GM21576 (cell line): ENCODE results near the gene GPC3.

ENCODE experiments used
- ATAC-seq: cut with Tn5 transposase; IDR thresholded peaks from one replicate; pipeline ENCODE4 v1.9.1; 2021; ENCODE audit warnings: mild to moderate bottlenecking, moderate library complexity; ENCODE audit not compliant: unreplicated experiment

Gene GPC3

DNA sequence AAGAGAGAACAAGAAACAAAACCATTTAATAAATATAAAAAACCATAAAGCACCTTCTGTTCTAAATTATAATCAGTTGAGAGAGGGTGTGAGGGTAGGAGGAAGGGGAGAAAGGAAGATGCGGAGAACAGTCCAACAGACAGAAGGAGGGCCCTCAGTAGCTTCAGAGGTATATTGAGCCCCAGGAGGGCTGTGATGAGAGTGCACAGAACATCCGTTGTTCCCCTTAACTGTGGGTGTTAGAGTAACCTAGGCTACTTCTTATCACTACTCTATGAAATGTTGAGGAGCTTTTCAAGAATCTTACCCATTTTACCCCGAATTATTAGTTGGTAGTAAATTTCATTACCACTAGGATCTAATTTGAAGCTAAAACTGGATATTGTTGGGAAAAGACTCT, 13.8 kb downstream of the GPC3 start:
- ATAC-seq, result no peak

DNA sequence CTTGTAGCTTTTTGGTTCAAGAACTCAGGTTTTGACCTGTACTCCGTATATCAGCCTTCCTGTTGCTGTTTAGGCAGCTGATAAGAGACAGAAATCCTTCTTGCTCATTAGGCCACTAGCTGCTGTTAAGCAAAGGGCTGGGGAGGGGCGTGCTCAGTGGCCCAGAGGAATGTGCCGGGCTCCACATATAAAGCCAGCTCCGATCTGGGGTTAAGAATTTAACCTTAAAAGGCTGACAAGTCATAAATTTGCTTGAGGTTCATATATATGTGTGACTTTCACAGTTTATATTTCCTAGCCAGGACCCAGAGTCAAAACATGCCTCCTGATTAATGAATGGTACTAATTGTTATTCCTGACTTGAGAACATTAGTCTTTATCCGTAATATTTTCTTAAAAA, 15.3 kb downstream of the GPC3 start:
- no peak for ATAC-seq

DNA sequence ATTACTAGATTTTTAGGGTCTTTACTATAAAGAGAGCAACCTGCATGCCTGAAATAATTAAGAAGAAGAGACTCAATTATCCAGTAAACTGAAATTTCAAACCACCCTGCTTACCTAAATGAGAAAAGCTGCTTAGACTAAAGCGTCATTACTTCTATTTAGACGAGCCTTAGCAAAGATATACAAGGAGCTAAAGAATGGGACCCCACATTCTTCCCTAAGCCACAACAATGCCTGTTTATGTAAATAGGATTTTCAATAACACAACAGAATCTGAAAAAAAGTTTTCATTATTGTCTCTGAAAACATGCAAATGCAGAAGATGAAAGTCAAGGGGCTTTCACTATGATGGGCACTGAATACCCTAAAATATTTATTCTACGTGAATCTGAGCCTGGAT, 16.2 kb downstream of the GPC3 start:
- ATAC-seq, result no peak

DNA sequence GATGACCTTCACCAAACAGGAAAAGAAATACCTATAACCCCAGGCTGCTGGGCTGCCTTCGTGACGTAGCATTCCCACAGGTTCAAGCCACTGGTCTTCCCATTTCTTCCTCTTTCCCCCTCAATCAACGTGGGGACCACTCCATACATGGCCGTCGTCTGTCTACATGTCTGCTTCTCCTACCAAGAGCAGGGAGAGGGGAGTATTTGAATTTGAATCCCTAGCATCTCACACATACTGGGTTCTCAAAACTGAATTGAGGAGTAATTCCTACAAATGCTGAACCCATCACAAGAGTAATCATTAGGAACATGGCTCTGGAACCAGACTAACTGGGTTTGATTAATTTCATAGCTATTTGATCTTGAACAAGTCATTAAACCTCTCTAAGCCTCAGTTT, 17.3 kb downstream of the GPC3 start:
- ATAC-seq, result no peak

DNA sequence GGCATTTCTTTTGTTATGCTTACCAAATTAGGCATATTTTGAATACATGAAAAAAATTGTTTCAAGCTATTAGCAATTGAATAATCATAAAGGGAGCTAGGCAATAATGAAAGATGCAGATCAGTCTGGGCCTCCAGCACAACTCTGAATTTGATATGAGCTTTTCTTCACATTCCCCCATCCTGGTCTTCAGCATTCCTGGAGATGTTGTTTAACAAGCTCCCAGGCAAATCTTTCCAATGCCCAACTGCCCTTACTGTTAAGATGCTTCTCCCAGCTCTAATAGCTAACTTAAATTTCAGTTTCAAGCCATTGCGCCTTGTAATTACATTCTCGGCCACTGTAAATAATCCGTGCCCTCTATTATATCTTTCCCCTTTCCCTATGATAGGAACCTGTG, 19.2 kb downstream of the GPC3 start:
- ATAC-seq, result no peak

DNA sequence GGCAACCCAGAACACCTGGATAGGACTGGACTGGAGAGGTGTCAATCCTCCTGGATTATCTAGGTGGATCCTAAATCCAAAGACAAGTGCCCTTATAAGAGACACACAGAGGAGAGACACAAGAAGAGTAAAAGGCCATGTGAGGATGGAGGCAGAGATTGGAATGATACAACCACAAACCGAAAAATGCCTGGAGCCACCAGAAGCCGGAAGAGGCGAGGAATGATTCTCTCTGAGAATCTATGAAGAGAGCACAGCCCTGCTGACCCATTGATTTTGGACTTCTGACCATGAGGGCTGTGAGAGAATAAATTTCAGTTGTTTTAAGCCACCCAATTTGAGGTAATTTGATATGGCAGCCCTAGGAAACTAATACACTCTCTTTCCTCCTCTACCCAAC, 20.1 kb downstream of the GPC3 start:
- no peak for ATAC-seq

DNA sequence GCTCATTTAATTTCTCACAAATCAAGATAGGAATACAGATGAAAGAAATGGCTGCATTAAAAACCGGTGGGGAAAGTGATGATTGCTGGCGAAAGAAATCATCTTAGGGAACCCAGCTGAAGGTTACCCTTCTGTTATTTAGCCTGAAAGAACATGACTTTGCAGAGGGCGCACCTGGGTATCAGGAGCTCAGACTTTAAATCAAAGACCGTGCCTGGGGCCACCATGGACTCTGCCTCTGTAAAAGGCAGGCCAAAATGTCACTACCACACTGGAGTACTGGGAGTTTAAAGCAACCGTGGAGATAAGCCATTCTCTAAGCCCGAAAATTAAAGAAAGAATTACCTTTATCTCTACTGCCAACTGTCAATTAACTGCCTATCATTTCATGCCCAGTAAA, 24.3 kb downstream of the GPC3 start:
- no peak for ATAC-seq

DNA sequence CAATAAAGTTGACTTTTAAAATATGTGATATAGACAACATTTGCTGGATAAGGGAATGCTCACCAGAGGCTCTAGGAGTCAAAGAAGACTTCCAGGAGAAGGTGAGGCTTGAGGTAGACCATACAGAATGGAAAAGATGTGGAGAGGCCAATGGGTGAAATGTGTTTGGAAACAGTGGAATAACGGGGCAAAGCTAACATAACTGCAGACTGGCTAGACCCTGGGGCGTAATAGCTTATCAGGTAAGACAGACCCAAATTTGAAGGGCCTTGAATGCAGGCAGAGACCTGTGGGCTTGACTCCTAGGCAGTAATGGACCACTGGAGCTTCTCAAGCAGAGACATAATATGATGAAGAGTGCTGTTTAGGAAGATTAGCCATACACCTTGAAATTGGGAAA, 25.4 kb downstream of the GPC3 start:
- no peak for ATAC-seq

DNA sequence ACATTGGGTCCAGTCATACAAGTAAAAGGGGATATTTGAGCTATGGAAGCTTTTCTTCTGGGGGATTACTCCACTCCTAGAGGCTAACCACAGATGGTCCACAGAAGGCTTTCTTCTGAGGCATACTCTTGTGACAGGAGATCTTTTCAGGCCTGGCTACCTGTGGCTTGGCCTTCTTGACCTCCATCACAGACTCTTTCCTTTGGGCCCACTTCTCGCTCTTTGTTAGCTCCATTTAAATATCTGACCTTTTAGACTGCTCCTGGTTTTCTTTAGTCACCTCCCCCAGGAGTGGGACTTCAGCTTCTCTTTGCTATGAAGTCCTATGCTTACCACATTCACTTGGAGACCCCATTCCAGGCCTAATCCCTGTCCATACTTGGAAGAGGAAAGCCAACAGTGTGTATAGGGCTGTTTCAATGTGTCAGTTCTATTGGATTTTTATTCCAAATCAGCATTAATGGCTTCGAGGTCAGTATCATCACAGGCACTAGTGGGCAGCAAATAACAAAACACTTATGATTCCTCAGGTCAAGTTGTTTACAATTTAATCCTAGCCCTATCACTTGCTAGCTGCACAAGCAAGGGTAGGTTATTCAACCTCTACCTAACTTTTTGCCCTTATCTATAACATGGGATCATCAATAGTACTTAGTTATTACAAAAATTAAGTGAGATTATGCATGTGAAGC, 26.3 kb downstream of the GPC3 start:
- no peak for ATAC-seq

DNA sequence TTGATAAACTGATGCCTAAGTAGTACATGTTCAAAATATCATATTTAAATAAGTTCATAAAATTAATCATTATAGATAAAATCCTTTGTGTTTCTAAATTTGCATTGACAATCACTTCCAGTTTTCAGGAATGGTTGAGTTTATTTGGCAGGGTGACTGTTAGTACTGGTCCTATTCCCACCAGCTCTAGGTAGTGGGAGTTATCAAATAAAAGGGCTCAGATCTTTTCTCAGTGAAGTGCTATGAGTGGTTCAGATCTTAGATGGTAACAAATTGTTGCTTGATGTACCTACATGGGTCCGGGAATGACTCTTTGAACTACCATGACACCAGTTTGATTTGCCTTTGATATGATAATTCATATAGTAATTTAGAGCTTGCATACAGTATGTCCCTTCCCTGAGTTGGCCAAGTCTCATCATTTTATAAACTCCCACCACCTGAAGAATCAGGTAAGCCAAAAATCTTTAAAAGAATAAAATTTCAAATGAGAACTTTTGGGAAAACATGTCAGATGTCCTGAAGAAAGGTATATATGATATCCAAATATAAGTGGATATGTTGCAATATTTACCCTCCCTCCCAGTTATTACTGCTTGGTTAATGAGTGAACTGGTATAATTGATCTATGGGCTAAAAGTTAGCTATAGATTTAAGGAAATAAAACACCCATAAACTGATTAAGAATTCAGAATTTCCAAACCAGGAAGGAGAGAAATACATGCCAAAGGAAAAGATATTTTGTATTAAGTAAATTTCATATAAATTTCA, 28.6 kb downstream of the GPC3 start:
- ATAC-seq, result no peak

DNA sequence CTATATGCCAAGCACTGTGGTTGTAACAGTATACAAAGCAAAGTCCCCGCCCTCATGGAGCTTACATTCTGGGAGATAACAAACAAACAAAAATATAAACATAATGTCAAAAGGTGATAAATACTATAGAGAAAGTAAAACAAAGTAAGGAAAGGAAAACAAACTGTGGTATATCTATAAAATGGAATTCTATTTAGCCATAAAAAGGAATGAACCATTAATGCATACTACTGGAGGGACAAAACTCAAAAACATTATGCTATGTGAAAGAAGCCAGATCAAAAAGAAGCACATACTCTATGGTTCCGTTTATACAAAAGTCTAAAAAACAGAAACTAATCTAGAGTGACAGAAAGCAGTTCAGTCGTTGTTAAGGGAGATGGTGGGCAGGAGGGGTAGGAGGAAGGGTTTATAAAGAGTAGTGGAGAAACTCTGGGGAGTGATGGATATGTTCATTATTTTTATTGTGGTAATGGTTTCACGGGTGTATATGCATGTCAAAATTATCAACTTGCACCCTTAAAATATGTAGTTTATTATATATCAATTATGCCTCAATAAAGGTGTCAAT, 31.5 kb downstream of the GPC3 start:
- ATAC-seq, result no peak

DNA sequence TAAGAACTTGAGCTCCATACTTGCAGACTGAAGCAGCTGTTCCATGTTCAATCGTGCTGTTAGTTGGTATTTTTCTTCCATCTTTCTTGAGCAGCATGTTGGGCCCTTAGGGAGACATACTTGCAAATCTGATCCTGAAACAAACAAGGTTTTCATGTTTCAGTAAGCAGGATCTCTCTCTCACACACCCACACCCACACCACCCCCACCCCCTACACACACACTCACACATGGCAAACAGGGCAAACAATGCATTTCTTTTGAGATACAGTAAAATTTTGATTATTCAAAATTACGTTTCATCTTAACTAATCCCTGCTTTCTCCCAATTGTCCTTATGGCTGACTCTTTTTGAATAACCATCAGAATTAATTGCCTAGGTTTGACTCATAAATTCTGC, 32.3 kb downstream of the GPC3 start:
- no peak for ATAC-seq

DNA sequence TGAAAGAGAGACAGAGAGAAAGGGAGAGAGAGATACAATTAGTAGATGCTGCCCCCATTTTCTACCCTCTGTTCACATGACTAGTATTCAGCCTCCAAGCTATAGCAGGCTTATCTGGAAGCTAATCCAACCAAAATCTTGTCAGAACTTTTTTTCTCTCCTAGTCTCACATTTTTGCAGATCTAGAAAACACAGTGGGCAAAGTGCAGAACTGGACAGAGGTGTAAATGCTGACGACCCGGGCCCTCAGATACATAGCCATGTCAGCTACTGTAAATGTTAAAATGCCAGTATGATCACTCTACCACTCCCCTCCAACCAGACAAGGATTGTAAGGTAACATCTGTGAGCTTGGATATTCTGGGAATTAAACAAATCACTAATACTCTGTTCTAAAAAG, 34.3 kb downstream of the GPC3 start:
- ATAC-seq, result no peak

DNA sequence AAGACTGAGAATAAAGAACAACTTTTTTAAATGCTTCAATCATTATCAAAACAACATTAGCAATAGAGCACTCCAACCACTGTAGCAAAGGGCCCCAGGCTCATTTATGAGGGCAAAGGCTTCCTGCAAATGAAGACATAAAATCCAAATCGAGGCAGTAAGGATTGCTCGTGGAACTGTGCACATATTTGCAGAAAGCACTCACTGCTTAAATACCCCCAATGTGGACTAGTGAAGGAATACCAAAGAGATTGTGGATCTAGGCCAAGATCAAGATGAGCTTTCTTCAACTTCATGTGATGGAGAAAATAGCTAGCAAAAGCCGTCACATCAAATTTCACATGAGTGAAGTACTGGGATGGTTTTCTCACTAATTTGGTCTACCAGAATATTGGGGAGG, 35.2 kb downstream of the GPC3 start:
- no peak for ATAC-seq

DNA sequence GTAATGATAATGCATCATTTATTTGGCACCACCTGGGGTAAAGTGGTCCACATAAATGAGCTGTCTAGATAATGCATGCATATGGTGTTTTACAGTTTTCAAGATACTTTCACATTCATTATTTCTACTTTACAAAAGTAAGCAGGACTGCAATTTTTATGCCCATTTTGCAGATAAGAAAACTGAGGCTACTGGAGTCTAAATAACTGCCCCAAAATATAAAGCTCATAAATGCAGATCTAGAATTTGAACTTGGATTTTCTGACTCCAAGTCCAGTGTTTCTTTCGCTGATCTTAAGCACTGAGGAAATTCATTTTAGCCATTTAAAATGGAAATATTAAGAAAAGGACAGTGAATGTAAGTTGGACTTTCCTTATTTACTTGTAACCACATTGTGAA, 36.5 kb downstream of the GPC3 start:
- ATAC-seq, result no peak

DNA sequence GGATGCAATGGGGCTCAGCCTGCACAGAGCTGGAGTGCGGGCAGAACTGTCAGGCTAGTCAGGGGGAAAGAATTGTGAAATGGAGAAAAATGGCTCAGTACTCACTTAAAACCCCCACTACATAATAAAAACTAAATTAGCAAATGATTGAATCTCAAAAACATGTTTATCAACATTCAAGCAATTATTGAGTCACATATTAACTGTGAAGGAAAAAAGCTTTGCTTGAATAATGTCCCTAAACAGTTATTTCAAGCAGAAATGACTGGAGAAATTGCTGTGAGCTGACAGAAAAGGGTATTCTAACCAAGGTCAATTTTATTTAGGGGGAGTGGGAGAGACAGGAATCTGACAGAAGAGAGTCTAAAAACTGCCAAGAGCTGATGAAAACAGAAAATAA, 37.4 kb downstream of the GPC3 start:
- ATAC-seq, result no peak

DNA sequence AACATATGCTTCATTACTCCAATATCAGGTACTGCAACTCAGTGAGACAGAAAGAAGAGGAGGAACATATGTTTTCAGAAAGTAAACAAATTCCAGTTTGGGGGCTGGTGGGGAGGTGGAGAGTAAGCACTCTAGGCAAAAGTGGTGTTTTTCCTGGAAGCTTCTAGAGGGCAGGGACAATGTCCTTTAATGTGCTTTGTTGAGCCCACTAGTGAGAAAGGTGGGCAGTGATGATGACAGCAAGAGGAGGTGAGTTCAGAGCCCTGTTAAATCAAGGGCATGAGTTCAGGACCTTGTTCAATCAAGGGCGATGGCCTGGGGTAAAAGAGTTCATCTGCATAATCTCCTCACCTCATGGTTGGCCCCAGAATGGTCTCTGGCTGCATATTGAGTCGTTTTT, 38.4 kb downstream of the GPC3 start:
- no peak for ATAC-seq

DNA sequence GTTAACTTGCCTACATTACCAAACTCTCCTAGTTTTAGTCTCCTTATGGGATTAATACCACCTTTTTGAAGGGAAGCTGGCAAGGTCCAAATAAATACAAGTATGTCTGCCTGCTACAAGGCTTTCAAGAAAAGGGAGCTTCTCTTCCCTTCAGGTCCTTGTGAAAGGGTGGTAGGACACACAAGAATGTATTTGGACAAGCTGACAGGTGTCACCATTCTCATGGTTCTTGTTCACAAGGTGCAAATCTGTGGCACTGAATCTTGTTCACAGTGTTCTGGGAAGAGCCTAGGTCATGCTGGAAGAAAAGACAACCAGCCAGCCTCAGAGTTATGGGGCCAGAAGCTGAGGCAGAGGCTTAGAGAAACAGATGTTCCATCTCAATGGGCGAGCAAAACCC, 41.9 kb downstream of the GPC3 start:
- ATAC-seq, result no peak

DNA sequence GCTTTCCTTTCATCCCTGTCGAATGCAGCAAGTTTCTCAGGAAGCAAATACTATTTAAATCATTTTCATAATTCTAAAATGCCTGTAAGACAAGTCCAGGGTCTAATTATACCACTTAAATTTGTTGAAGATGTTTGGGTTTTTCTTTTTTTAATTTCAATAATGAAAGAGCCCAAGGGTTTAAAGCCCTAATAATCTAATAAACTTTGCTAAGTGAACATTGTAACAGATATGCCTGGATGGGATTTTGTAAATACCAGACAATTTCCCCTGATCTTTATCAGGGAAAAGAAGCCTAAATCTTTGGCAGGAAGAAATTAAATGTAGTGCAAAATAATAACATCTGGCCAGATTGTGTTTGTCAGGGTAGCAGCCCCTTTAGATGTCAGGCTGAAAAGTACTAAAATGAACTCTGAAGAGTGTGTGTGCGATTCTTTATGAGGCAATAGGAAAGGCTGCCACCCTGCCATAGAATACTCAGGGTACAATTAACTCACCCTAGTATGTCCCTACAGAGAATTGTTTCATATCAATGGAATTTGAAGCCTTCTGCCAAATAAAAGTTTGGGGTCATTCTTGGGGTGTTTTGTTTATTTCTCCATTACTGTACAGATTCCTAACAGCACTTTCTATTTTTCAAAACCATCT, 45.6 kb downstream of the GPC3 start:
- no peak for ATAC-seq

DNA sequence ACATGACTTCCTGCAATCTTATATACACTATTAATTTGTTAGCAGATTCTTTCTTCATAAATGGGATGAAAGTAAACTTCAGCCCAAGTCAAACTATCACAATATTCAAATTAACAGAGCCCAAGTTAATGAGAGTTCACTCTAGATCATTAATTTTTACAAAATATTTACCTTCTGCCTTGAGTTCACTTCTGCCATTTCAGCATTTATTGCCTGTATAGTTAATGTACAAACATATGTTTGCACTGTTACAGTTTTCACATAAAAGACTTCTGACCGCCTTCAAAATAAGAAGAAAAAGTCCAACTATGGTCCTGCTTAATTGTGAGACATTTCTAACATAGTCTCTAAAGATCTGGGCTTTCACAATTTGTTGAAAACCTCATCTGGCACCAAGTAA, 46.9 kb downstream of the GPC3 start:
- no peak for ATAC-seq

DNA sequence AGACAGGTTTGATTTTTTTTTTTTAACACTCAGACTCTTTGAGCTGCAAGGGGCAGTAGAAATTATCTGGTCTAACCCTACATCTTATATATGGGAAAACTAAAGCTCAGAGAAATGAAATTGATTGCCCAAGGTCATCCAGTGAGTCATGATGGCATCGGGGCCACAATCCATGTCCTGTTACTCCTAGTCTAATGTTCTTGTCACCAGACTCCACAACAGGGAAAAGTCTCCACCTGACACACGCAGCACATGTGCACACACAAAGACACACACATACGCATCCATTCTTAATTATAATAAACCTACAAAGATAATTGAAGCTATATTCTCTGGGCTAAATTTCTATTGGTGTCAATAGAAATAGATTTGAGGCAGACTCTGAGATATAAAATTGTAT, 48.4 kb downstream of the GPC3 start:
- ATAC-seq, result no peak

DNA sequence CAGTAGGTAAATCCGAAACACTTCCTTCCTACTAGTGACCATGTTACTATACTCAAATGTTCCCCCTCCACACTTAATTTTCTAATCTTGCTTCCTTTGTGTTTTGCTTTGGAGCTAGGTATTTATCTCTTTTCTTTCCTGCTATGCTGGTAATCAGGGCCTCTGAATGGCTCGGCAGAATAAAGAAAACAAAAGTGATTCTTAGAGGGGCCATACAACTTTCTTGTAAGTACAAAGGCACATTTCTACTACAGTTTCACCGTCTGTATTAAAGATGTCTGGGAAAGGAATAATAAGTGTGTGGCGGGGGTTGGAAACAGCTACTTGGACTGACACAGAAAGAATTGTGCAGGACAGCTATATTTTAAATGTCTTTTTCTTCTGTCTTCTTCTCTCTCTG, 50.3 kb downstream of the GPC3 start:
- ATAC-seq, result no peak
